Spinal cord (tissue), 10 donors: ENCODE measurements around the gene DSC3. TPM values are rescaled to one million over a fixed set of nuclear protein-coding genes. Genes with fewer than 3 reads are reported as not detected.
"Not testable (repeated sequence)": the region's sequence is repeated elsewhere in the genome, so short reads cannot be mapped to it uniquely, and the experiment has no call there.

Source experiments
- DNase-seq, 6 donors: peaks; one replicate each; pipeline versions ENCODE4 v3.0.0 to v3.0.0-alpha.2; 2013 to 2015; ENCODE audit warnings: low spot score in 6 of 6, low read depth in 4 of 6
- H3K27ac ChIP-seq: one replicate; pipeline ENCODE4 v1.5.1; 2013; ENCODE audit warnings: low read depth, low read length, control low read depth
- H3K27me3 ChIP-seq: one replicate; pipeline ENCODE4 v1.6.1; 2013; ENCODE audit warnings: low read length; ENCODE audit not compliant: control insufficient read depth, insufficient read depth
- H3K36me3 ChIP-seq: one replicate; pipeline ENCODE4 v1.6.1; 2013; ENCODE audit warnings: low read length; ENCODE audit not compliant: control insufficient read depth, insufficient read depth
- H3K4me1 ChIP-seq: one replicate; pipeline ENCODE4 v1.6.1; 2013; ENCODE audit warnings: low read length; ENCODE audit not compliant: control insufficient read depth, insufficient read depth
- H3K4me3 ChIP-seq: one replicate; pipeline ENCODE4 v1.5.1; 2013; ENCODE audit warnings: low read depth, low read length, control low read depth
- H3K9me3 ChIP-seq: one replicate; pipeline ENCODE4 v1.6.1; 2013; ENCODE audit warnings: low read length; ENCODE audit not compliant: control insufficient read depth, insufficient read depth
- WGBS: methylation state at CpG from one replicate; pipeline ENCODE4 v1.1.5; 2013; ENCODE audit warnings: missing lambda C conversion rate; ENCODE audit not compliant: insufficient coverage; 5-methylcytosine and 5-hydroxymethylcytosine counted together
- polyA plus RNA-seq, 2 donors: library from polyadenylated mRNA; unstranded; fragments of 120-200 nt; gene quantifications; one replicate each; pipeline ENCODE4 v1.2.1, GENCODE V29; 2013; ENCODE audit not compliant: insufficient read length in 2 of 2
- total RNA-seq, 2 donors: library from RNA; depleted of rRNA in 1 of 2; stranded (reverse); fragments of 120-200 nt in 1 of 2; fragments of >200 nt in 1 of 2; gene quantifications; one replicate each; pipeline versions ENCODE4 v1.2.3 to v1.2.4, GENCODE V29; 2013 to 2014
- donor health status: healthy.

Gene DSC3
- total and polyA plus RNA-seq, 4 donors: 0.05 to 9.5 (median 1.7) TPM

GRCh38 chr18:31045599-31045998 is 3.1 kb upstream of the DSC3 start:
- peaks cover 20% of the 10 kb centered on the region for H3K4me1 ChIP-seq
- no peak overlapping the region for H3K4me3 ChIP-seq
- H3K27me3 ChIP-seq: peaks cover 37% of the 10 kb centered on the region
- H3K36me3 ChIP-seq: no peaks in the 10 kb centered on the region
- no peak overlapping the region for H3K27ac ChIP-seq
- 93% methylated on average over 5 of the region's 6 CpGs for WGBS
- H3K9me3 ChIP-seq: no peaks in the 10 kb centered on the region
- no peak for DNase-seq

GRCh38 chr18:31044926-31045325 is 2.4 kb upstream of the DSC3 start:
- no peak for DNase-seq
- H3K4me1 ChIP-seq: peaks cover 20% of the 10 kb centered on the region
- H3K36me3 ChIP-seq: no peaks in the 10 kb centered on the region
- WGBS: no CpG with 5 or more reads among the region's 3 CpGs
- peaks cover 44% of the 10 kb centered on the region for H3K27me3 ChIP-seq
- no peaks in the 10 kb centered on the region for H3K9me3 ChIP-seq
- H3K27ac ChIP-seq: no peak overlapping the region
- H3K4me3 ChIP-seq: no peak overlapping the region

- no peak for DNase-seq
- H3K27me3 ChIP-seq: peaks cover 51% of the 10 kb centered on the region
- no peaks in the 10 kb centered on the region for H3K36me3 ChIP-seq
- no peak overlapping the region for H3K27ac ChIP-seq
- WGBS: 30% methylated on average over 2 of the region's 7 CpGs
- H3K9me3 ChIP-seq: no peaks in the 10 kb centered on the region
- peaks cover 20% of the 10 kb centered on the region for H3K4me1 ChIP-seq
- no peak overlapping the region for H3K4me3 ChIP-seq
Measured at GRCh38 chr18:31043709-31044108, 1.2 kb upstream of the DSC3 start.

GRCh38 chr18:31042084-31042405 is 497 bp downstream of the DSC3 start:
- no peak overlapping the region for H3K27ac ChIP-seq
- H3K4me3 ChIP-seq: peak overlapping the region; percentile 30
- peaks cover 20% of the 10 kb centered on the region for H3K4me1 ChIP-seq
- H3K9me3 ChIP-seq: no peaks in the 10 kb centered on the region
- H3K27me3 ChIP-seq: peaks cover 51% of the 10 kb centered on the region
- DNase-seq: peak in 2 of 6 donors; percentile 12 to 52
- no peaks in the 10 kb centered on the region for H3K36me3 ChIP-seq
- 2% methylated on average over 17 of the region's 17 CpGs for WGBS

GRCh38 chr18:31041271-31042083 is 1.1 kb downstream of the DSC3 start:
- Histone ChIP-seq H3K27me3 (peaks cover 51% of the 10 kb centered on the region), H3K36me3 (no peaks in the 10 kb centered on the region), H3K4me3 (peak overlapping the region; percentile 30), H3K9me3 (no peaks in the 10 kb centered on the region), H3K27ac (no peak overlapping the region), H3K4me1 (peaks cover 20% of the 10 kb centered on the region)
- peak in 3 of 6 donors; percentile 20 to 74 (median 67) for DNase-seq
- under 1% methylated on average over 51 of the region's 52 CpGs for WGBS

GRCh38 chr18:31040686-31041270 is 1.8 kb downstream of the DSC3 start:
- no peaks in the 10 kb centered on the region for H3K9me3 ChIP-seq
- no peak overlapping the region for H3K27ac ChIP-seq
- WGBS: 3% methylated on average over 5 of the region's 18 CpGs
- no peaks in the 10 kb centered on the region for H3K36me3 ChIP-seq
- DNase-seq: peak in 1 of 6 donors; percentile 17
- H3K27me3 ChIP-seq: peaks cover 51% of the 10 kb centered on the region
- H3K4me1 ChIP-seq: peaks cover 20% of the 10 kb centered on the region
- no peak overlapping the region for H3K4me3 ChIP-seq

- Histone ChIP-seq H3K36me3 (no peaks in the 10 kb centered on the region), H3K27ac (no peak overlapping the region), H3K4me3 (no peak overlapping the region), H3K9me3 (no peaks in the 10 kb centered on the region), H3K27me3 (peaks cover 48% of the 10 kb centered on the region), H3K4me1 (peaks cover 20% of the 10 kb centered on the region)
- DNase-seq: no peak
- 89% methylated on average over 1 of the region's 3 CpGs for WGBS
Measured at GRCh38 chr18:31039426-31039825, 3.1 kb downstream of the DSC3 start.

GRCh38 chr18:31037686-31038085 is 4.9 kb downstream of the DSC3 start:
- 89% methylated on average over 4 of the region's 5 CpGs for WGBS
- H3K9me3 ChIP-seq, DNase-seq, H3K27ac ChIP-seq, H3K36me3 ChIP-seq, H3K4me3 ChIP-seq: not testable (repeated sequence)
- peaks cover 19% of the 10 kb centered on the region for H3K4me1 ChIP-seq
- H3K27me3 ChIP-seq: peaks cover 32% of the 10 kb centered on the region

- Histone ChIP-seq H3K36me3 (no peaks in the 10 kb centered on the region), H3K9me3 (no peaks in the 10 kb centered on the region), H3K4me3 (no peak overlapping the region), H3K27ac (no peak overlapping the region), H3K4me1 (no peaks in the 10 kb centered on the region), H3K27me3 (peaks cover 5% of the 10 kb centered on the region)
- DNase-seq: no peak
- WGBS: no CpG with 5 or more reads among the region's 4 CpGs
Measured at GRCh38 chr18:31034541-31034940, 8.0 kb downstream of the DSC3 start.
